DLD1 (cell line): Measurements from ENCODE around the gene MSL2.
"Not testable (repeated sequence)": the region's sequence is repeated elsewhere in the genome, so short reads cannot be mapped to it uniquely, and the experiment has no call there.

Source experiments
- in situ Hi-C: cut with HindIII; loops from 2 replicates; pipeline ENCODE4 v1.10.0; 2017; ENCODE audit warnings: low sequenced_read_pairs

The MSL2 gene

GRCh38 chr3:136192831-136193230, 3.3 kb downstream of the MSL2 start:
- in situ Hi-C loops: no loop called here

GRCh38 chr3:136192195-136192594, 3.9 kb downstream of the MSL2 start:
- in situ Hi-C loops: not testable (repeated sequence)

GRCh38 chr3:136189859-136190617, 6.1 kb downstream of the MSL2 start:
- in situ Hi-C loops: no loop called here

GRCh38 chr3:136189043-136189442, 7.1 kb downstream of the MSL2 start:
- in situ Hi-C loops: no loop called here

- in situ Hi-C loops: no loop called here
Observed at GRCh38 chr3:136187868-136188267, 8.3 kb downstream of the MSL2 start.

GRCh38 chr3:136186846-136187245, 9.3 kb downstream of the MSL2 start:
- in situ Hi-C loops: no loop called here

GRCh38 chr3:136186344-136186743, 9.8 kb downstream of the MSL2 start:
- in situ Hi-C loops: no loop called here

GRCh38 chr3:136184703-136185102, 11.4 kb downstream of the MSL2 start:
- in situ Hi-C loops: no loop called here

GRCh38 chr3:136181741-136182140, 14.4 kb downstream of the MSL2 start:
- in situ Hi-C loops: no loop called here

GRCh38 chr3:136177876-136178275, 18.3 kb downstream of the MSL2 start:
- in situ Hi-C loops: no loop called here

GRCh38 chr3:136173939-136174490, 22.1 kb downstream of the MSL2 start:
- in situ Hi-C loops: no loop called here

- in situ Hi-C loops: no loop called here
Observed at GRCh38 chr3:136171097-136171542, 25.0 kb downstream of the MSL2 start.

GRCh38 chr3:136168236-136168635, 27.9 kb downstream of the MSL2 start:
- in situ Hi-C loops: not testable (repeated sequence)

- in situ Hi-C loops: no loop called here
Observed at GRCh38 chr3:136166507-136166906, 29.6 kb downstream of the MSL2 start.

GRCh38 chr3:136163607-136164006, 32.5 kb downstream of the MSL2 start:
- in situ Hi-C loops: not testable (repeated sequence)

- in situ Hi-C loops: no loop called here
Observed at GRCh38 chr3:136162322-136162721, 33.8 kb downstream of the MSL2 start.

- in situ Hi-C loops: no loop called here
Observed at GRCh38 chr3:136161516-136161915, 34.6 kb downstream of the MSL2 start.

GRCh38 chr3:136152963-136153362, 43.2 kb downstream of the MSL2 start:
- in situ Hi-C loops: no loop called here

GRCh38 chr3:136152176-136152843, 43.8 kb downstream of the MSL2 start:
- in situ Hi-C loops: no loop called here

- in situ Hi-C loops: no loop called here
Observed at GRCh38 chr3:136151219-136151618, 44.9 kb downstream of the MSL2 start.

- in situ Hi-C loops: no loop called here
Observed at GRCh38 chr3:136149667-136150066, 46.5 kb downstream of the MSL2 start.
